Activated CD4-positive, alpha-beta T cell treated with anti-CD3 and anti-CD28 coated beads, Interleukin-2, amount 50 U/mL, for 4 hours (primary cell): ENCODE measurements around the gene PFKL.

Experiments used
- DNase-seq, 2 experiments: peaks; one replicate each; pipeline ENCODE4 v3.0.0-alpha.2; 2020

Gene PFKL

DNA sequence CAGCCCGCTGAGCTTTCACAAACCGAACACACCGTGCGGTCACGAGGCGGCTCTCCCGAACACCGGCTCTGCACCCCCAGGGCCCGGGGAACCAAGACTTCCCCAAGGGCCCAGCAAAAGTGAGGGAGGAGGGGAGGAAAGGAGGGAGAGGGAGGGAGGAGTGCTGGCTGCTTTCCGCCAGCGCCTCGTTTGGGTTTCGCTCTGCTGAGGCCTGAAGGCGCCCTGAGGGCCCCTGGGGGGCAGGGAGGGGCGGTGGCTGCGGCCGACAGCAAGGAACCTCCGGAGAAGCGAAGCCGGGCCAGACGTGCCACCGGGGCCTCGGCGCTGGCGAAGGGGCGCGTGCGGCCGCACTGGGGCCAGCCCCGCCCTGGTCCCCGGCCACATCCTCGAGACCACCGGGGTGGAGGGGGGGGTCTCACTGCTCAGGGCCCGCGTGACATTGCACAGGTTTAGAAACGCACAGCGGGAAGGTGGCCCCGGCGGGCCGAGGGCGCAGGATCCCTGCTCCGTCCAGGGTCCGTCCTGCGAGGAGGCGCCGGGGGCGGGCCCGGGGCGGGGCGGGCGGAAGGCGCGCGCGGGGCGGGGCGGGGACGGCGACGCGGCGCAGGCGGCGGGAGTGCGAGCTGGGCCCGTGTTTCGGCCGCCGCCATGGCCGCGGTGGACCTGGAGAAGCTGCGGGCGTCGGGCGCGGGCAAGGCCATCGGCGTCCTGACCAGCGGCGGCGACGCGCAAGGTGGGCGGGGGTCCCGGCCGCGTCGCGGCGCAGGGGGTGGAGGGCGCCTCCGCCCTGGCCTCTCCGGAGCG is at the start of gene PFKL:
TSS of gene PFKL (plus strand) at position 596 of the 804 bp plus-strand sequence. CDS start at position 649, 53 bp downstream.
- DNase-seq, result peak; percentile 23 to 27

DNA sequence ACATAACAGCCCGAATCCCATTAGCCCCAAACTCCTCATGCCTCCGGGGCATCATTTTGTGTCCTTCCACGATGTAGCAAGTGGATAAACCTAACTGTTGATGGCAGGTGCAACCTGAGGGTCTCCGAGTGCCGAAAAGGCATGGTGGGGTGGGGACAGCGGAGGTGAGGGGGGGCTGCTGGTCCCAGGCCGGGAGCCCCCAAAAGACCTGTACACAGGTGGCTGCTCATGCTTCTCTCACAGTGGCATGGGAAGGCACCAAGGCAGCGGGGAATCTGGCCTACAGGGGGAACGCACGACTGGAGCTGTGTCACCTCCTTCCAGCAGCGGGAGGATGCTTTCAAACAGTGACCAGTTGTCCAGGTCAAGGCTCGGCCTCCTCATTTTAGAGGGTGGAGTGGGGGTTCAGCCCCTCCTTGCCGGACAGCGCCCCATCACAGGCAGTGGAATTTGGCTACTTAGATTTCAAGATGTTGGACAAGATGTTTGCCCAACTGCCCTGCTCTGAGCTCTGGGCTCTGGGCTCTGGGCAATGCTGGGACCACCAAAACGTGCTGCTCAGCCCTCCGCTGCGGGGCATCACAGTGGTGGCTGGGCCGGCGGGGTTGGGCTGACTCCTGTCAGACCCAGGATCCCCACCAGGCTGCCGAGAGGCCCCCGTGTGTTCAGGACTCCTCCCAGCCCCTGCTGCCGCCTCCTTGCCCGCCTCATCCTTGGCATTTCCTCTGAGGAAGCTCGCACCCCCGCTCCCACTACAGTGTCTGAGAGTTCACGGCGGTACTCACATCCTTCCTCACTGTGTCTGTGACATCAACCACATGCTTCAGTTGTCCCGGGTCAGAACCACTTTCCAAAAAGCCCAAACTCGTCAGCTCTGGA is 45.8 kb upstream of the PFKL start:
- DNase-seq, result no peak

DNA sequence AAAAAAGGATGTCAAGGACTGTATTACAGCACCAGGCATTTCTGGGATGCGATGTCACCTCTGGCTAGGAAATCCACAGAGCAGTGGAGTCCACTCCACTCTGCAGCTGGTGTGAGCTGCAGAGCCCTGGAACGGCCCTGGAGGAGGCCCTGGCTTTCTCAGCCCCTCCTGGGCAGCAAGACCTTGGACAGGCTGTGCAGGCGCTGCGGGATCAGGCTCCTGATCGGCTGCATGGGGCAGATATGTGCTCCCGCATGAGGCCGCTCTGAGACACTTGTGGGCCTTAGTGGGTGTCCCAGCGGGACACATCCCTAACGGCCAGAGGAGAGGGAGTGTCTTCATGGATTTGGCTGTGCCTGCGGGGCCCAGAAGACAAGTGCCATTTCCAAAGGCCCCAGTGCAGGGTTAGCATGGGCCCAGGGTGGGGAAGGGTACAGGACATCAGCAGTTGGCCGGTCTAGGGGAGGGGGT is 44.3 kb upstream of the PFKL start:
- no peak for DNase-seq

DNA sequence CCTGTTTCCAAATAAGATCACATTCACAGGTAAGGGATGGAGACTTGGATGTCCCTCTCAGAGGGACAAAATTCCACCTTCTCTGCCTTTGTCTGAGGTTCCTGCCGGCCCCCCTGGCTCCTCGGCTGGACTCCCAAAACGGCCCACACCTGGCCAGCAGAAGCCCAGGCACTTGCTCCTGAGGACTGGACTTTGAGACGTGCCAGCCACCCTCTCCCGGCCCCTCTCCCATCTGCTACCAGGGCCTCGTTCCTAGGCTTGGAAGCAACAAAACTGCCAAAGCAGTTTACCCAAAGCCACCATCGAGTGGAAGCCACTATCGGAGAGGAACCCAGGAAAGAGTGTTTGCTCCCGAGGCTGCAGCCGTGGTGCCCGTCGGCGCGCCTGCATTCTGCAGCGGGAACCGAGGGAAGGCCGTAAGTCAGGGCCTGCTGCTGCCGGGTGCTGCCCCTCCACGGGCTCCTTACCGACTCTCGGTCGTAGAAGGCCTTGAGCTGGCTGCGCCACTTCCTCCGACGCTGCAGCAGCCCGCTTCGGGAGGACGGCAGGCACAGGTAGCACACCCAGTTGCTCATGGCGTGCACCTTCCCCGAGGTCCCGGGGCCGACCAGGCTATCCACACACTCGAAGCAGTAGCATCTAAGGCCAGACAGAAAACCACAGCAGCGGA is 41.7 kb upstream of the PFKL start:
- DNase-seq, result no peak

DNA sequence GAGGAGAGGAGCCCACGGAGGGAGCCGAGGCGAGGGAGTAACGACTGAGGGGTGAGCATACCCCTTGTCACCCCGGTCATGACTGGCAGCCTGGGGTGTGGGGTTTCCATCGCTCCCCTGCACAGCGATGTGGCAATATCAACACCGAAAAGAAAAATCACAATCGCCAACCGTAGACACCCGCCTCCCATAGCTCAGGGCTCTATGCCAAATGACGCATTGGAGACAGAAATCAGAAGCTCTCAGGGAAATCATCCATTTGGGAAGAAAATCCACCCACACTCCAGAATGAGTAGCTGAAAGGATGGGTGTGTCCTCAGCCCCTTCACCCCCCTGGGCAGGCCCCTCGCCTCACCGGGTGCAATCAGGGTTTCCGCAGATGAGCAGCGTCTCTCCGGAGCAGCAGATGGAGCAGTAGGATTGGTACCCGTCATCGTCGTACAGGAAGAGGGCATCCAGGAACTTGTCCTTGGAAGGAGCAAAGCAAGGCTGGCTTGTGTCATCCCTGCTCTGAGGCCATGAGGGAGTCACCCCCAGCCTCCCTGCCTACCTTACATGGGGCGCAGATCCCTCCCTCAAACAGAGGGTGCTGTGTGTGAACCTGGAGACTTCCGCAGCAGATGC is 40.7 kb upstream of the PFKL start:
- DNase-seq, result no peak

DNA sequence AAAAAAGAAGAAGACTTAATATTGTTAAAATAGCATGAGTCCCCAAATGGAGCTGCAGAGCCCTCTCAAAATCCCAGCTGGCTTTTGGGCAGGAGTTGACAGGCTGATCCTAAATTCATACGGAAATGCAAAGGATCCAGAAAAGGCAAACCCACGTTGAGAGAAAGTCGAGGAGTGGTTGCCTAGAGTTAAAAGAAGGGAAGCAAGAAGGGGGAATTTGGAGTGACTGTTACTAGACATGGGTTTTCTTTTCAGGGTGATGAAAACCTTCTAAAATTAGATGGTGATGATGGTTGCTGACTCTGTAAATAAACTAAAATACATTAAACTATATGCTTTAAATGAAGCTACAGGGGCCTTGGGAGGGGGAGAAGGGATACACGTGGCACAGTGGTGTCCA is 39.8 kb upstream of the PFKL start:
- DNase-seq, result no peak

DNA sequence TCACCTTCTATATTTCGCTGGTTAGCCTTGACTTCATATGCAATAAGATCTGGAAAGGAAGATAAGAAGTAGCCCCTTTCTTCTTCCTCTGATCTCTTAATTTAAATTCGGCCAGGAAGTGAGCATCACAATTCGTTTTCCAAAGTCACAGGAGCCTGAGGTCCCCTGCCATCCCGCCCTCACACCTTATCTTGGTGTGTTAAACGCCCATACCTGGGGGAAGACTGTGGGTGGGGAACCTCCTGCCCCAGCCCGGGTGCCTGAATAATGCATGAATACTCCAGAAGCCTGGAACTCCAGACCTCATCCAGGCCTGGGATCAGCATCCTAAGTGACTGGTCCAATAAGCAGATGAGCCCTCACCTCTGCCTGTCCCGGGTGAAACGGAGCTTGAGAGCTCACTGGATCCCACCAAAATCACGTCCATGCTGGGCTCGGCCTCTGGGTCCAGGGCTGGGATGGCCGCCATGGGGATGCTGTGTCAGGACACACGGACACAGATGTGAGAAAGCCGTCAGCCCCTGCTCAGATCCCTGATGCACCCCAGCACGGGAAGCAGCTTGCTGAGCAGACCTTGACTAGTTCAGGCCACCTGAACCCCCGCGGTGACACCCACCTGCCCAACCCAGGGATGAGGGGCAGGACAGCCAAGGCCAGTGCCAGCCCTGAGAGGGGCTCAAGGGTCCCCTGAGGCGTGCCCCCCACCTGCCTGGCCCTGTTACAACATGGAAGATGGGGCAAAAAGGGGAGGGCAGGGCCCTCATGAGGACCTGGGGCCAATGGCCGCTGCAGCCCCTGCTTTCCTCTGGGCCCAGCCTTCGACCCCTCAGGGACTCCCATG is 38.8 kb upstream of the PFKL start:
- DNase-seq, result no peak

DNA sequence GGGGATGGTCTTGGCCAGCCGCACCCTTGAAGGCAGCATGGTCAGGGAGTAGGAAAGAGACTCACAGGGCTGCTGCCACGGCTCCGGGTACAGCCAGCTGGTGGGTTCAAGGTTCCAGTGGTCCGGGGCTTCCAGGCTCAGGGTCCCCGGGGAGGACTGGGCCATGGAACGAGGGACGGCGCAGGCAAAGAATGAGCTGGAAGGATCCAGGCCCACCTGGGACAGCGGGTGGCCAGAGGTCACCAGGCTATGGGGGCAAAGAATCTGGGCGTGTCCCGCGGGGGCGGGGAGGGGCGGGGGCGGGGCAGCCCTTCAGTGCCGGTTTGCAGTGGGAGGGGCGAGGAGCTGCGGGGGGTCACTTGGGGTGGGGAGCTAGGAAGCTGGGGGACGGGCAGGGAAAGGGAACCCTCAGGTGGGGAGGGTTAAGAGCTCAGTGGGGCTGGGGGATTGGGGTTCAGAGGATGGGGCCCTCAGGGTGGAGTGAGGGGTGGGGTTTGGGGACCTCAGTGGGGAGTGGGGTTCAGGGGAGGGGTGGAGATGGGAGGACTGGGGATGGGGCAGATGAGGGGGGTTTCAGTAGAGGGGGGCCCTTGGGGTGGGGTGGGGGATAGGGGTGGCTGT is 38.1 kb upstream of the PFKL start, which contains the start of gene DNMT3L:
TSS of gene DNMT3L (minus strand) at position 223 of the 621 bp plus-strand sequence. CDS start 638 bp downstream, outside the sequence.
- DNase-seq, result no peak

DNA sequence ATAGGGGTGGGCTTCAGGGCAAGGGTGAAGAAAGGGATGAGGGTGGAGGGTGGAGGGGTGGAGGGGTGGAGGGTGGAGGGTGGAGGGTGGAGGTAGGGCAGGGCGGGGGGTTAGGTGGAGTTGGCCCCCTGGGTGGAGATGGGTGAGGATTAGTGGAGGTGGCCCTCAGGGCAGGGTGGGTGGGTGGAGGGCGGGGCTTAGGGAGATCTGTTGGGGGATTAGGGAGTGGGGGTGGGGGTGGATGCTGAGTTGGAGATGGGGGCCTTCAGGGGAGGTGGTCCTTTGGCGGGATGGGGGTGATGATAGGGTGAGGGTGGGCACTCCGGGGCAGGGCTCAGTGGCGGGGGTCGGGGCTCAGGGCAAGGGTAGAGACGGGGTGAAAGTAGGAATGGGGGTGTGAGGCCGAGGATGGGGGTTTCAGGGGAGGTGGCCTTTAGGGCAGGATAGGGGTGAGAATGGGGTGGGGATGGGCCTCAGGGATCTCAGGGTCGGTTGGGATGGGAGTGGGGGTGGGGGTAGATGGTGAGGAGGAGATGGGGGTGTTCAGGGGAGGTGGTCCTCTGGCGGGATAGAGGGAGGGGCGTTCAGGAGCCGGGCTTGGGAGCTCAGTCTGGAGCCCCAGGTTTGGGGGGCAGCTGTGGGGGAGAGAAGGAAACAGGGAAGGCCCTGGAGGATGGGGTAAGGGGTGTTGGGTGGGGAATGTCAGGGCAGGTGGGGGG is 37.4 kb upstream of the PFKL start:
- no peak for DNase-seq

DNA sequence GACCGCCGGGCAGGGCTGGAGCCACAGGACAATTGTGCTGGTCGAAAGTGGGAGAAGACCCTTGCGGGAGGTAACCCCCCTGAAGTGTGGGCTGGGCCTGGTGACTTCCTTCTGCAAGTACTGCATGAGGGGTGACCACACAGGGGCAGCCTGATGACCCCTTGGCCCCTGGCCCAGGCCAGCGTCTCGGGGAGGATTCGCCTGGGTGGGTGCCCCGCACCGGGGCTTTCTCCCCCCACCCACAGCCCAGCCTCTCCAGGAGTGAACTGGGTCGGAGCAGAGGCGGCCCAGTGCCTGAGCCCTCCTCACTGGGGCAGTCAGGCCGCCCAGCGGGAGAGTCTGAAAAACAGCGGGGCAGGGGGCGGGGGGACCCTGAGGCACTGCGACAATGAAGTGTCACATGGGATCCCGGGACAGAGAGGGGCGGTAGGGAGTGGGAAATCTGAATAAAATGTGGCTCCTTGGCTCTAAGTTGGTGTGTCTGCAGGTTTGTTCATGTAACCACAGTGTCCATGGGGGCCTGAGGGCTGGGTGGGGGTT is 36.6 kb upstream of the PFKL start:
- DNase-seq, result no peak

DNA sequence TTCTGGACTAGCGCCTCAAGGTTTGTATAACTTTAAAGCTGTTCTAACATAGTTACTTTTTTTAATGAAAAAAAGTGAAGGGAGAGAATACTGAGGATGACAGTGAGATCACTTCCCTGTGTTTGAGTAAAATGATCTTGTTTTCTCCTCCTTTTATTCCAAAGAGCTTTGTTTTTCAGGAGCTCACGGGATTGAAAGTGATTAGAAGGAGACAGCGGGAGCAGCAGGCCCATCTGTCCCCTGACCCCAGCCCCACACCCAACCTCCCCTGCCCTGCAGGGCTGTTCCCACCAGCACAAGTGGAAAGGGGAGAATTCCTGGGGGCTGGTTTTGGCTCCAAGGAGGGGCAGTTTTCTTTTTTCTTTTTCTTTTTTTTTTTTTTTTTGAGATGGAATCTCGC is 36.1 kb upstream of the PFKL start:
- DNase-seq, result no peak

DNA sequence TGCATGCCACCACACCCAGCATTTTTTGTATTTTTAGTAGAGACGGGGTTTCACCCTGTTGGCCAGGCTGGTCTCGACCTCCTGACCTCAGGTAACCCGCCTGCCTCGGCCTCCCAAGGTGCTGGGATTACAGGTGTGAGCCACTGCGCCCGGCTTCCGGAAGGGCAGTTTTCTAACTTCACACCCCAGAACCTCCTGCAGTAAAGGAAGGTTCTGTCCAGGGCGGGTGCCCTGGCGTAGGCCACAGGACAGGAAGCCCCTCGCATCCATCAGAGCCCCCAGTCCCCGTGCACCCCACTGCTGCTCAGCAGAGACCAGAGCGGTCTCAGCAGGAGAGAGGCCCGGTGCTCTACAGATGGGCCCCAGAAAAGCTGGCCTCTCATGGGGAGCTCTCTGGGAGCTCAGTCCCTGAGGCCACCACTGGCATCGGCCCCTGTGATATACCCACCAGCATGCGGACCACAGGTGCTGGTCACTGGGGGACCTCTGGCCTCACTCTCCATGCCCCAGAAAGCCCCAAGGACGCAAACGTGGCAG is 34.1 kb upstream of the PFKL start:
- no peak for DNase-seq

DNA sequence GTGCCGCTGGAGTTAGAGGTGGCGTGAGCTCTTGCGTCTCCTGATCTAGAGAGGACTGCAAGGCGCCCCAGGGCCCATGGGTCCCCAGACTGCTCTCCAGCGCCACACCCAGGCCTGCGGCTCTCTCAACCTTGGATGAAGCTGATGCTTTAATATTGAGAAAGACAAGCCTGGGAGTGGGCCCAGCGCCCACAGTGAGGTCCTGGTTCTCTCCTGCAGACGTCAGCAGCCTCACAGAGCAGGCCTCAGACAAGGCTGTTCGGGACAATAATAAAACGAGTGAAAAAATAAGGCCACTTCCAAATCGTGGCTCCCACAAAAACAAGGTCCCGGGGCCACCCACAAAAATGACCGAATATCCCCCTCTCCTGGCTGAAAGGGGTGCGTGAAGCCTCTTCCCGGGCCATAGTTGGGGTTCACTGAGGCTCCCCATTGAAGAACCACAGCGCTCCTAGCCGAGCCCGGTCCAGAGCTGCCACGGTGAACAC is 32.2 kb upstream of the PFKL start:
- peak in 1 of 2 experiments; percentile 17 for DNase-seq

DNA sequence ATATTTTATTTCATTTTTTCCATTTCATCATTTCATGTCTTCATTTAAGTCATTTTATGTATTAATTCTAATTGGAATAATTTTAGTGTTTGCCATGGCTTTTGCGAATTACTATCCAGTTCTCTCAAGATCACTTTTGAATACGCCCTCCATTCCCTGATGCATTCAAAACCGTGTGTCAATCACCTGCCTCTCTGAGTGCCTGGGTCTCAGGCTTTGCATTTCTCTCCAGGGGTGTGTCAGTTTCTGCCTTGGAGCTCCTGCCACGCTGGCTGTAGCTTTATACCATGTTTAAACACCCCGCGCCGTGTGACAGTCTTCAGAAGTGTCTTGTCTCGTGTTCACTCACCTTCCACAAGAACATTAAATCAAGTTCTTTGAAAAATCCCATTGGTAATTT is 30.8 kb upstream of the PFKL start:
- DNase-seq, result no peak

DNA sequence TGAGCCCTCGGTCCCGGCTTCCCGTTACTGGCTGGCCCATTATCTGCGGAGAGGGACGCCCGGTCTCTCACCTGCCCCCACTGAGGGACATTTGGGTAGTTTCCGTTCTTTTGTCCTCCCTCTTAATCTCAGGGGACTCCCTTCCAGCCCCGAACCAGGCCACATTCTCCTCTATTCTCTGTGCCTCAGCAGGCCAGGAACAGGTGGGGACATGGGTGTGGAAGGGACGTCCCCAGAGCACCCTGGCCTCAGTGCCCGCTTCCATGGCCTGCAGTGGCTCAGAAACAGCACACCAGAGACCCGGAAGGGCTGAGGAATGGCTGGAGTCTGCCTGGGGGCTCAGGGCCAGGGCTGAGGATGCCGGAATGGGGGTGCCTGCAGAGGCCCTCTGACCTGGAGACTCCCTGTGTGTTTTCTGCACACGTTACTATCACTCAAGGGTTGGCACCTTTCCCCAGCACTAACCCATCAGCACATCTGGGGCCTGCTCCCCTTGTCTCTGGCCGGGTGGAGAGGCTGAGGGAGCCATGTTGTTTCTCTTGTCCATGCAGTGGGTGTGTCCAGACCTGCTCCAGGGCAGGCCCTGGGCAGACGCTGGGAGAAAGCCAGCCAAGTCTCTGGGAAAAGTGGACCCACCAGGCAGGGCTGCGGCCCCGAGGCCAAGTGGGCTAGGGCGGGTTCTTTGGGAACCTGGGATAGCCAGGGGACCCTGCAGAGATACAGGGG is 28.1 kb upstream of the PFKL start:
- DNase-seq, result no peak

DNA sequence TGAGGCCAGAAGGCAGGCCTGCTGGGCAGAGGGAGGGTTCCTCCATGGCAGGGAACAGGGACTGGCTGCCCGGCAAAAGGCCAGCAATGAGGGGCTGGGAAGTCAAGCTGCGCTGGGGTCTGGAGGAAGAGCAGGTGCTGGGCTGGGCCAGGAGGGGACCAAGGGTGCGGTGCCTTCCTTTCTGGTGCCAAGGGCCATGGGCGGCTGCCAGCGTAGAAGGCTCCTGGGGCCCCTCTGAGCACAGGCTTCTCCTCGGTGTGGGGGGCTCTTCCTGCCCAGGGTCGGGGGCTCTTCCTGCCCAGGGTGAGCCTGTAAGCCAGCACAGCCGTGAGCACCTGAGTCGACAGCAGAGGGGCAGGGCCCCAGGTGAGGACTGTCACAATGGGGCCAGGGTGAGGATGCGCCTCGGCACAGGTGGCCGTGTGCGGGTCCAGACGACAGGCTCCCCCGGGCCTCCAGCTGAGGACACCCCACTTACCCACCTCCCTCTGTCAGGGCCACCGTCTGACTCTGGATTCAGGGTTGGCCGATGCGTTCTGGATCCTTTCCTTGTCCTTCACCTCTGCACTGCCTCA is 27.5 kb upstream of the PFKL start:
- DNase-seq, result no peak

DNA sequence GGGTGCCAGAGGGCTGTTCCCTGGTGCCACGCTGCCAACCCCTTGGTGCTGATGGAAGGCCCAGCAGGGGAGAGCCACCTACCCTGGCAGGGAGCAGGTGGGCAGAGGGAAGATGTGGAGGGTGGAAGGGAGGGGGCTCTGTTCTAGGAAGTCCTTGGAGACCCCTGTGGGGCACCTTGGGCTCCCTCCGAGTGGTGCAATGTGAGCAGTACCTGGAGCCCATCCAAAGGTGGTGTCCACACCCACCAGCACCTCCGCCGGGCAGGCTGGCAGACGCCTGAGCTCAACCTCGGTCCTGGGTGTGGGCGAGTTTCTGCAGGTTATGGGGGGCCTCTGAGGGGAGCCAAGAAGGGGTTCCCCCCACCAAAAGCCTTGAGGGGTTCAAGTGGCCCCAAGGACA is 26.8 kb upstream of the PFKL start:
- no peak for DNase-seq

DNA sequence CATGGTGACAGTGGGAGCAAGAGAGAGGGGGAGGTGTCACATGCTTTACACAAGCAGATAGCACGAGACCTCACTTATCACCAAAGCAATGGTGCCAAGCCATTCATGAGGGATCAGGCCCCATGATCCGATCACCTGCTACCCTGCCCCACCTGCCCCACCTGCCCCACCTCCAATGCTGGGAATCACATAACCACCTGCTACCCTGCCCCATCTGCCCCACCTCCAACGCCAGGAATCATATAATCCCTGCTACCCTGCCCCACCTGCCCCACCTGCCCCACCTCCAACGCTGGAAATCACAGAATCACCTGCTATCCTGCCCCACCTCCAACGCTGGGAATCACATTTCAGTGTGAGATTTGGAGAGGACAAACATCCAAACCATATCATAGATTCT is 24.8 kb upstream of the PFKL start:
- DNase-seq, result no peak
